Liver (tissue), 3 donors: ENCODE data around the gene SERPINE1.

ENCODE experiments used
- FOXA1 ChIP-seq: IDR thresholded peaks from 2 replicates; pipeline ENCODE4 v1.6.1; 2016; ENCODE audit warnings: antibody characterized with exemption
- GABPA ChIP-seq, 2 donors: IDR thresholded peaks in 1 of 2; conservative IDR thresholded peaks in 1 of 2; 2 replicates each; pipeline ENCODE4 v1.6.1; 2016; ENCODE audit warnings: antibody characterized with exemption in 2 of 2, mild to moderate bottlenecking in 1 of 2, moderate library complexity in 1 of 2
- HNF4A ChIP-seq, 2 donors: conservative IDR thresholded peaks; 2 replicates each; pipeline ENCODE4 v1.6.1; 2016; ENCODE audit warnings: antibody characterized with exemption in 2 of 2, mild to moderate bottlenecking in 2 of 2
- JUND ChIP-seq, 2 donors: IDR thresholded peaks; 2 replicates each; pipeline ENCODE4 v1.6.1; 2016; ENCODE audit warnings: antibody characterized with exemption in 2 of 2
- MAX ChIP-seq: IDR thresholded peaks from 2 replicates; pipeline ENCODE4 v1.6.1; 2016; ENCODE audit warnings: antibody characterized with exemption
- NR2F2 ChIP-seq: IDR thresholded peaks from 2 replicates; pipeline ENCODE4 v1.6.1; 2016; ENCODE audit warnings: antibody characterized with exemption
- RAD21 ChIP-seq, 2 donors: IDR thresholded peaks; 2 replicates each; pipeline ENCODE4 v1.6.1; 2016; ENCODE audit warnings: antibody characterized with exemption in 2 of 2, mild to moderate bottlenecking in 2 of 2
- SP1 ChIP-seq: IDR thresholded peaks from 2 replicates; pipeline ENCODE4 v1.6.1; 2018; ENCODE audit warnings: antibody characterized with exemption, mild to moderate bottlenecking
- YY1 ChIP-seq: IDR thresholded peaks from 2 replicates; pipeline ENCODE4 v1.6.1; 2016; ENCODE audit warnings: antibody characterized with exemption, mild to moderate bottlenecking
- TF ChIP-seq, protein P1 (sequence below): fragments of 150-350 bp; IDR thresholded peaks from 2 replicates; pipeline ENCODE4 v1.5.1; 2017; ENCODE audit warnings: improper control_type of control experiment, low read depth, low read length; ENCODE audit not compliant: missing input control
- TF ChIP-seq, protein P2 (sequence below): IDR thresholded peaks from 2 replicates; pipeline ENCODE4 v1.6.1; 2016; ENCODE audit warnings: antibody characterized with exemption
- donor health status: healthy.
- donor health status: healthy.

GRCh38 chr7:101180130-101180755 lies 53.3 kb downstream of the SERPINE1 start, which contains the start of gene NAT16:
- TF ChIP-seq, protein P1, sequence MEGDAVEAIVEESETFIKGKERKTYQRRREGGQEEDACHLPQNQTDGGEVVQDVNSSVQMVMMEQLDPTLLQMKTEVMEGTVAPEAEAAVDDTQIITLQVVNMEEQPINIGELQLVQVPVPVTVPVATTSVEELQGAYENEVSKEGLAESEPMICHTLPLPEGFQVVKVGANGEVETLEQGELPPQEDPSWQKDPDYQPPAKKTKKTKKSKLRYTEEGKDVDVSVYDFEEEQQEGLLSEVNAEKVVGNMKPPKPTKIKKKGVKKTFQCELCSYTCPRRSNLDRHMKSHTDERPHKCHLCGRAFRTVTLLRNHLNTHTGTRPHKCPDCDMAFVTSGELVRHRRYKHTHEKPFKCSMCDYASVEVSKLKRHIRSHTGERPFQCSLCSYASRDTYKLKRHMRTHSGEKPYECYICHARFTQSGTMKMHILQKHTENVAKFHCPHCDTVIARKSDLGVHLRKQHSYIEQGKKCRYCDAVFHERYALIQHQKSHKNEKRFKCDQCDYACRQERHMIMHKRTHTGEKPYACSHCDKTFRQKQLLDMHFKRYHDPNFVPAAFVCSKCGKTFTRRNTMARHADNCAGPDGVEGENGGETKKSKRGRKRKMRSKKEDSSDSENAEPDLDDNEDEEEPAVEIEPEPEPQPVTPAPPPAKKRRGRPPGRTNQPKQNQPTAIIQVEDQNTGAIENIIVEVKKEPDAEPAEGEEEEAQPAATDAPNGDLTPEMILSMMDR: no peak
- TF ChIP-seq FOXA1 (no peak), HNF4A (conservative IDR thresholded peaks at IDR 0.05) (no peak), MAX (no peak), YY1 (no peak), JUND (IDR thresholded peaks at IDR 0.05) (no peak), SP1 (no peak), RAD21 (IDR thresholded peaks at IDR 0.05) (no peak), NR2F2 (no peak), GABPA (IDR thresholded peaks at IDR 0.05 in 1 of 2, conservative IDR thresholded peaks at IDR 0.05 in 1 of 2) (no peak)
- TF ChIP-seq, protein P2, sequence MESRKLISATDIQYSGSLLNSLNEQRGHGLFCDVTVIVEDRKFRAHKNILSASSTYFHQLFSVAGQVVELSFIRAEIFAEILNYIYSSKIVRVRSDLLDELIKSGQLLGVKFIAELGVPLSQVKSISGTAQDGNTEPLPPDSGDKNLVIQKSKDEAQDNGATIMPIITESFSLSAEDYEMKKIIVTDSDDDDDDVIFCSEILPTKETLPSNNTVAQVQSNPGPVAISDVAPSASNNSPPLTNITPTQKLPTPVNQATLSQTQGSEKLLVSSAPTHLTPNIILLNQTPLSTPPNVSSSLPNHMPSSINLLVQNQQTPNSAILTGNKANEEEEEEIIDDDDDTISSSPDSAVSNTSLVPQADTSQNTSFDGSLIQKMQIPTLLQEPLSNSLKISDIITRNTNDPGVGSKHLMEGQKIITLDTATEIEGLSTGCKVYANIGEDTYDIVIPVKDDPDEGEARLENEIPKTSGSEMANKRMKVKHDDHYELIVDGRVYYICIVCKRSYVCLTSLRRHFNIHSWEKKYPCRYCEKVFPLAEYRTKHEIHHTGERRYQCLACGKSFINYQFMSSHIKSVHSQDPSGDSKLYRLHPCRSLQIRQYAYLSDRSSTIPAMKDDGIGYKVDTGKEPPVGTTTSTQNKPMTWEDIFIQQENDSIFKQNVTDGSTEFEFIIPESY: no peak
